Caco-2 (cell line): ENCODE measurements around the gene CDK11B. TPM values are rescaled to one million over a fixed set of nuclear protein-coding genes. Genes with fewer than 3 reads are reported as not detected.

Experiments
- BruUV-seq: library from RNA; stranded (reverse); fragments of 400-500 nt; replicated peaks from 2 replicates; lab custom pipeline; 2021; lab: Mats Ljungman, UMichigan
- CTCF ChIA-PET: fragments of 300-600 bp; sonication (Branson Sonifier 250); formaldehyde crosslinking; loops from one replicate; lab custom pipeline; 2022; ENCODE audit warnings: antibody characterized with exemption; lab: Charles Lee
- POLR2A ChIA-PET: fragments of 300-600 bp; sonication (Branson Sonifier 250); formaldehyde crosslinking; loops from one replicate; lab custom pipeline; 2022; ENCODE audit warnings: antibody characterized with exemption; lab: Charles Lee
- DNase-seq, 2 experiments: peaks; one replicate each; pipeline versions ENCODE4 v3.0.0 to v3.0.0-alpha.2; 2020 to 2022
- H3K27me3 ChIP-seq: replicated peaks from 2 replicates; pipeline ENCODE4 v1.6.0; 2011; ENCODE audit warnings: low read length; ENCODE audit not compliant: control insufficient read depth, insufficient read depth
- H3K36me3 ChIP-seq: 2 replicates; pipeline ENCODE4 v1.5.1; 2011; ENCODE audit warnings: low read length; ENCODE audit not compliant: control insufficient read depth, insufficient read depth
- H3K4me1 ChIP-seq: fragments of 250-450 bp; sonication (Bioruptor Pico); 2 replicates; pipeline ENCODE4 v1.5.1; 2020; ENCODE audit warnings: mild to moderate bottlenecking
- H3K4me3 ChIP-seq: 2 replicates; pipeline ENCODE4 v1.5.1; 2011; ENCODE audit warnings: low read depth, mild to moderate bottlenecking, control low read depth, low read length
- H3K9me3 ChIP-seq: fragments of 250-450 bp; sonication (Bioruptor Pico); 2 replicates; pipeline ENCODE4 v1.5.1; 2020; ENCODE audit warnings: mild to moderate bottlenecking, moderate library complexity
- H3K27ac Mint-ChIP-seq: one replicate; pipeline ENCODE4 v1.8.0; 2022; ENCODE audit warnings: mixed read lengths; ENCODE audit not compliant: unreplicated experiment
- H3K27me3 Mint-ChIP-seq: one replicate; pipeline ENCODE4 v1.8.0; 2022; ENCODE audit warnings: mixed read lengths; ENCODE audit not compliant: insufficient read depth, unreplicated experiment
- H3K36me3 Mint-ChIP-seq: one replicate; pipeline ENCODE4 v1.8.0; 2022; ENCODE audit warnings: mild to moderate bottlenecking, mixed read lengths; ENCODE audit not compliant: insufficient read depth, unreplicated experiment
- H3K4me1 Mint-ChIP-seq: one replicate; pipeline ENCODE4 v1.8.0; 2022; ENCODE audit warnings: low read depth, mixed read lengths; ENCODE audit not compliant: unreplicated experiment
- H3K4me3 Mint-ChIP-seq: one replicate; pipeline ENCODE4 v1.8.0; 2022; ENCODE audit warnings: mild to moderate bottlenecking, moderate library complexity, mixed read lengths; ENCODE audit not compliant: unreplicated experiment
- H3K9me3 Mint-ChIP-seq: one replicate; pipeline ENCODE4 v1.8.0; 2022; ENCODE audit warnings: mixed read lengths; ENCODE audit not compliant: unreplicated experiment
- CTCF ChIP-seq, 2 experiments: fragments of 200-600 bp in 1 of 2; IDR thresholded peaks; 1 replicate in 1 of 2; 2 replicates in 1 of 2; pipeline versions ENCODE4 v1.5.1 to v1.8.0; 2011 to 2022; ENCODE audit warnings: antibody characterized with exemption in 1 of 2, control low read depth in 1 of 2, inconsistent platforms in 1 of 2, low read depth in 1 of 2, low read length in 1 of 2, mild to moderate bottlenecking in 1 of 2, moderate library complexity in 1 of 2; ENCODE audit not compliant: insufficient read depth in 1 of 2, severe bottlenecking in 1 of 2, unreplicated experiment in 1 of 2
- intact Hi-C: fragments of 100-400 bp; cut with micrococcal nuclease; formaldehyde crosslinking; loops from one replicate; pipeline ENCODE4 v1.10.0; 2022; ENCODE audit not compliant: unreplicated experiment
- total RNA-seq: library from RNA; stranded (reverse); gene quantifications from 2 replicates; pipeline ENCODE4 v1.2.3, GENCODE V29; 2022

The CDK11B gene
- total RNA-seq, 1 experiment from 2014 or later, result 30.2 TPM

DNA sequence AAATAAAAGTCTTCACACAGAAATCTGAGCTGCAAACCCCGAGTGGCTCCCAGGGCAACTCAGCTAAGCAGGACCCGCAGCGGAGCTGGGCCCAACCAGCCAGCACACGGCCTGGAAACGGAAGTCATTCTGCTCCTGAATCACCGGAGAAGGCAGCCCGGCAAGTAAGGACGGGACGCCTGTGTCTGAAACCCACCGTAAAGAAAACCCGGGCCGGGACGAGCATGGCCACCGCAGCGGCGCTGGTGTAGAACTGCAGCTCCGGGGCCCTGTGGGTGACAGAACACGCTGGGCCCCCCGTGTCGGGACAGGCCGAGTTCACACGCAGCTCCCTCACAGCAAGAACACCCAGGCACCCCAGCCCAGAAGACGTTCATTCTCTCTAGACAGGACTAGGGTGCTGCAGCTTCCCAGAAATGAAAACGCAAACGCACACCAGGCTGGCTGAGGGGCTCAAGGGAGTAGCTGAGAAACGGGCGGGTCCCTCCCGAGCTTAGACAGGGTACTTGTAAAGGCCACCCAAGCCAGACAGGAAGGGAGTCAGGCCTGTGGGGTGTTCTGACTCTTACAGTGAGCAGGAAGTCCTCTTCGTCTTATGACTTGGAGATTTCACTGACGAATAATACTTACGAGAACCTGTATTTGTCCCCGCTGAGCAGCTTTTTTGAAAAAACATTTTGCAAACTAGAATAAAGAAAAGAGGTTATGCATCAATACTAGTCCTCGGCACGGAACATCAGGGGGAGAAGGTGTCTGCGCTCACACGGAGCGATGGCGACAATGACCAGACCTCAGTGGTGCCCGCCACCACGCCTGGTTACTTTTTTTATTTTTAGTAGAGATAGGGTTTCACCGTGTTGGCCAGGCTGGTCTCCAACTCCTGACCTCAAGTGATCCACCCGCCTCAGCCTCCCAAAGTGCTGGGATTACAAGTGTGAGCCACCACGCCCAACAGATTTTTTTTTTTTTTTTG lies 10.9 kb upstream of the CDK11B start:
- H3K27me3 ChIP-seq, result no peaks in the 10 kb centered on the region
- H3K9me3 Mint-ChIP-seq, result no peaks in the 10 kb centered on the region
- CTCF ChIA-PET, result interaction anchor here (0.6 kb wide), 1 partner anchor 240 kb away, joined by 3 read pairs; no protein-coding TSS in a partner anchor
- no peak for DNase-seq
- no peak overlapping the region for H3K27ac Mint-ChIP-seq
- no peaks in the 10 kb centered on the region for H3K9me3 ChIP-seq
- peaks cover 14% of the 10 kb centered on the region for H3K36me3 Mint-ChIP-seq
- H3K4me1 ChIP-seq, result no peaks in the 10 kb centered on the region
- H3K27me3 Mint-ChIP-seq, result no peaks in the 10 kb centered on the region
- TF ChIP-seq CTCF (IDR thresholded peaks at IDR 0.05; ENCODE audit: insufficient read depth in 1 of 2, low read depth in 1 of 2, low read length in 1 of 2, severe bottlenecking in 1 of 2, unreplicated experiment in 1 of 2), result no peak
- intact Hi-C loops, result loop anchor here (5.0 kb wide), 1 partner anchor 58 kb away; no protein-coding TSS in a partner anchor
- no peak overlapping the region for H3K4me3 Mint-ChIP-seq
- BruUV-seq, result no TSS peak
- POLR2A ChIA-PET, result no interaction called here
- no peaks in the 10 kb centered on the region for H3K4me1 Mint-ChIP-seq
- no peak overlapping the region for H3K4me3 ChIP-seq
- peaks cover 1% of the 10 kb centered on the region; the same call in 1 of the 2 replicates for H3K36me3 ChIP-seq

DNA sequence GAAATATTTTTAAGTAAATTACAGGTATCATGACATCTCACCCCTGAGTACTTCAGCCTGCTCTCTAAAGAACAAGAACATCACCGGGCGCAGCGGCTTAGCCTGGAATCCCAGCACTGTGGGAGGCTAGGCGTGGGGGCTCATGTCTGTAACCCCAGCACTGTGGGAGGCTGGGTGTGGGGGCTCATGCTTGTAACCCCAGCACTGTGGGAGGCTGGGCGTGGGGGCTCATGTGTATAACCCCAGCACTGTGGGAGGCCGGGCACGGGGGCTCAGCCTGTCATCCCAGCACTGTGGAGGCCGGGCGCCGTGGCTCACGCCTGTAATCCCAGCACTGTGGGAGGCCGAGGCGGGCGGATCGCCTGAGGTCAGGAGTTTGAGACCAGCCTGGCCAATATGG lies 7.7 kb upstream of the CDK11B start:
- Mint-ChIP-seq H3K4me1 (no peaks in the 10 kb centered on the region), H3K27me3 (no peaks in the 10 kb centered on the region), H3K4me3 (no peak overlapping the region), H3K9me3 (no peaks in the 10 kb centered on the region), H3K36me3 (peaks cover 14% of the 10 kb centered on the region), H3K27ac (no peak overlapping the region)
- intact Hi-C loops, result loop anchor here (5.0 kb wide), 1 partner anchor 61 kb away; no protein-coding TSS in a partner anchor
- BruUV-seq, result no TSS peak
- Histone ChIP-seq H3K9me3 (no peaks in the 10 kb centered on the region), H3K27me3 (no peaks in the 10 kb centered on the region), H3K4me1 (no peaks in the 10 kb centered on the region), H3K36me3 (peaks cover 1% of the 10 kb centered on the region; the same call in 1 of the 2 replicates), H3K4me3 (no peak overlapping the region)
- CTCF ChIA-PET, result no interaction called here
- TF ChIP-seq CTCF (IDR thresholded peaks at IDR 0.05; ENCODE audit: insufficient read depth in 1 of 2, low read depth in 1 of 2, low read length in 1 of 2, severe bottlenecking in 1 of 2, unreplicated experiment in 1 of 2), result no peak
- no peak for DNase-seq
- POLR2A ChIA-PET, result no interaction called here

DNA sequence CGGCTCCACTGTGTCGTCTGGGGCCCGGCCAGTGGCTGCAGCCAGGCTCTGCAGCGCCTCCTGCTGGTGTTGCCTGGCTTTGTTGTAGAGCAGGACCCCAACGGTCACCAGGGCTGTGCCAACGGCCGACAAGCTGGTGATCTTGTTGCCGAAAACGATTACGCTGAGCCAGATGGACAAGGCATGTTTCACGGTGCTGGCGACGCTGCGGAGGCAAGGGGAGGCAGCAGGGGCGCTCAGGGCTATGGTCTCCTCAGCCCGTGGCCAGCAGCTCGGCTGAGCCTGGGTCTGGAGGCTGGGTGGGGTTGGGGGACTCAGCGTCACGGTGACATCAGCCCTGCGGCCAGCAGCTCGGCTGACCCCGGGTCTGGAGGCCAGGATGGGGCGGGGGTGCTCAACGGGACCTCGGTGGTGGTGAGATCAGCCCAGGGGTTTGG lies 7.0 kb upstream of the CDK11B start:
- intact Hi-C loops, result loop anchor here (5.0 kb wide), 1 partner anchor 61 kb away; no protein-coding TSS in a partner anchor
- TF ChIP-seq CTCF (IDR thresholded peaks at IDR 0.05; ENCODE audit: insufficient read depth in 1 of 2, low read depth in 1 of 2, low read length in 1 of 2, severe bottlenecking in 1 of 2, unreplicated experiment in 1 of 2), result peak; percentile 9 to 37
- CTCF ChIA-PET, result no interaction called here
- H3K4me3 Mint-ChIP-seq, result no peak overlapping the region
- H3K36me3 Mint-ChIP-seq, result peaks cover 7% of the 10 kb centered on the region
- no peak overlapping the region for H3K27ac Mint-ChIP-seq
- Histone ChIP-seq H3K4me3 (no peak overlapping the region), H3K36me3 (peaks cover 1% of the 10 kb centered on the region; the same call in 1 of the 2 replicates), H3K27me3 (no peaks in the 10 kb centered on the region), H3K9me3 (no peaks in the 10 kb centered on the region), H3K4me1 (no peaks in the 10 kb centered on the region)
- POLR2A ChIA-PET, result no interaction called here
- H3K27me3 Mint-ChIP-seq, result no peaks in the 10 kb centered on the region
- H3K4me1 Mint-ChIP-seq, result no peaks in the 10 kb centered on the region
- H3K9me3 Mint-ChIP-seq, result no peaks in the 10 kb centered on the region
- no TSS peak for BruUV-seq
- DNase-seq, result no peak
